ENCODE data around the gene ALKBH8. TPM values are rescaled to one million over a fixed set of nuclear protein-coding genes. Genes with fewer than 3 reads are reported as not detected.
A peak's percentile ranks its signal among the peaks of the same experiment; 100 is the strongest.

The ALKBH8 gene
- total and polyA plus RNA-seq, 2 of the 4 experiments (the other 2 are of a cell fraction): 3.0 to 6.6 TPM

GRCh38 chr11:107496011-107496410, 69.5 kb downstream of the ALKBH8 start:
- no peak overlapping the region for H2AK5ac ChIP-seq (ENCODE audit: low read depth, low read length)
- H3K9me3 ChIP-seq (ENCODE audit: control insufficient read depth, insufficient read depth, low read length): no peaks in the 10 kb centered on the region
- no peaks in the 10 kb centered on the region for H3K4me1 ChIP-seq (ENCODE audit: control insufficient read depth, insufficient read depth, low read length)
- no peak overlapping the region for H4K8ac ChIP-seq (ENCODE audit: low read depth in 2 of 2, low read length in 2 of 2)
- intact Hi-C loops (cut with micrococcal nuclease): no loop called here
- no peak overlapping the region for H4K5ac ChIP-seq (ENCODE audit: low read depth, low read length)
- no peak overlapping the region for H3K56ac ChIP-seq (ENCODE audit: extremely low read depth, insufficient read depth, low read length)
- ATAC-seq (ENCODE audit: low read depth): peak; percentile 37; the same call in 1 of the 2 replicates
- H4K20me1 ChIP-seq (ENCODE audit: insufficient read depth, low read length): no peaks in the 10 kb centered on the region
- no peak overlapping the region for H3K4me2 ChIP-seq (ENCODE audit: low read depth, low read length)
- no TSS peak for BruUV-seq (replicated peaks)
- no peak overlapping the region for H2BK120ac ChIP-seq (ENCODE audit: low read depth, low read length)
- no peaks in the 10 kb centered on the region for H3K79me1 ChIP-seq (ENCODE audit: low read depth in 1 of 2, low read length in 2 of 2)
- H2BK15ac ChIP-seq (ENCODE audit: low read depth, low read length): no peak overlapping the region
- peak; percentile 61 for DNase-seq
- no peak overlapping the region for H2BK5ac ChIP-seq (ENCODE audit: low read depth, low read length, poor library complexity, severe bottlenecking)
- no peak overlapping the region for H3K4me3 ChIP-seq (ENCODE audit: insufficient read depth, low read depth, low read length)
- H3K27ac ChIP-seq (ENCODE audit: insufficient read depth, low read length): no peak overlapping the region
- no peak overlapping the region for H2AFZ ChIP-seq (replicated peaks; ENCODE audit: low read length, poor library complexity)
- ChIA-PET POLR2A (ENCODE audit: unreplicated experiment) (no interaction called here), CTCF (no interaction called here)
- H3K9me1 ChIP-seq (ENCODE audit: insufficient read depth, low read length): no peaks in the 10 kb centered on the region
- H4K91ac ChIP-seq (ENCODE audit: insufficient read depth, low read depth, low read length): no peak overlapping the region
- 100% methylated on average over 1 of the region's 4 CpGs; no CpG with 5 or more reads in 1 of the 2 experiments for WGBS, 2 experiments (ENCODE audit: extremely low coverage in 2 of 2, insufficient read length in 1 of 2)
- no peak for TF ChIP-seq MXI1 (IDR thresholded peaks at IDR 0.05; ENCODE audit: borderline replicate concordance, low read depth, low read length)
- TF ChIP-seq NFE2L2 (IDR thresholded peaks at IDR 0.05; ENCODE audit: low read depth, low read length): no peak
- no peak for TF ChIP-seq CEBPB (IDR thresholded peaks at IDR 0.05; ENCODE audit: low read depth, low read length)
- no peak for TF ChIP-seq CHD1 (IDR thresholded peaks at IDR 0.05; ENCODE audit: low read depth, low read length)
- no peak for TF ChIP-seq MAZ (IDR thresholded peaks at IDR 0.05; ENCODE audit: borderline replicate concordance, low read depth, low read length)
- TF ChIP-seq ELK1 (IDR thresholded peaks at IDR 0.05; ENCODE audit: borderline replicate concordance, low read depth, low read length): no peak
- no peak overlapping the region for H2AK9ac ChIP-seq (replicated peaks; ENCODE audit: low read depth, low read length, poor library complexity)
- H3K9ac ChIP-seq (ENCODE audit: low read depth, low read length): no peak overlapping the region
- 0 out of 2 replicates have a peak, but pooled peaks cover 2% of the 10 kb centered on the region for H3K27me3 ChIP-seq (ENCODE audit: control insufficient read depth, insufficient read depth, low read length)
- H2BK20ac ChIP-seq (ENCODE audit: low read depth, low read length): no peak overlapping the region
- no peak overlapping the region for H3K4ac ChIP-seq (ENCODE audit: low read depth, low read length)
- H3K14ac ChIP-seq (replicated peaks; ENCODE audit: low read depth, low read length): no peak overlapping the region
- dilution Hi-C loops (cut with HindIII; ENCODE audit: low sequenced_read_pairs, unreplicated experiment): no loop called here
- H3K23ac ChIP-seq (ENCODE audit: low read depth, low read length): no peak overlapping the region
- H3K36me3 ChIP-seq (ENCODE audit: control insufficient read depth, insufficient read depth, low read length): no peaks in the 10 kb centered on the region
- in situ Hi-C loops (cut with MboI; ENCODE audit: low sequenced_read_pairs): no loop called here
- no peak overlapping the region for H3K18ac ChIP-seq (ENCODE audit: low read depth, low read length)
